ENCODE measurements around the gene EXTL2. TPM values are rescaled to one million over a fixed set of nuclear protein-coding genes. Genes with fewer than 3 reads are reported as not detected.
A peak's percentile ranks its signal among the peaks of the same experiment; 100 is the strongest.

EXTL2 gene
- total RNA-seq, 1 experiment from 2014 or later: 41.0 TPM

DNA sequence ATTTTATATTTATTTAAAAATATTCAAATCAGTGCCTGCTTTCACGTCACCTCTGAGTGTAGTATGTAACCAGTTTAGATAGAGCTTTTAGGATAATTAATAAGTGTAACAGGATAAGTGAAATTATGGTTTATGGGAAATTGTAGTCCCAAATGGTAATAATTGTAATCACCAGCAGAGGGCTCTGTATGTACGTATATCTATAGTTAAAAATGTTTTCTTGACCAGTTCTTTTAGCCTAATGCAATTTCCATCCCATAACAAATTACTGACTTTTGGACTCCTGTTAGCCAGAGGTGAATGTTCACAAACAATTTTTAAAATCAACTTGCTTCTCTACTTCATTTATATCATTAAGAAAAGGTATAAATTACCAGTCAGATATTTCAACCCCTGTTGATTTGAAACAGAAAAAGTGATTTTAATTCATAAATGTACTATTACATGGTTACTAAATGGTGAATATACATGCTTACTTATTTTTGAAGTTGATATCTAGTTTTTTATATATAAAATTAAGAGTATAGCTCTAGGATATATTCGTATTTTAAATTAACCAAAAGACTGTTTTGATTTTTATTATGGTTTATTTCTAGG lies 26.6 kb upstream of the EXTL2 start:
- POLR2A ChIA-PET: no interaction called here
- CTCF ChIA-PET: interaction anchor here (0.6 kb wide), 1 partner anchor 434 kb away, joined by 3 read pairs; no protein-coding TSS in a partner anchor
- Mint-ChIP-seq H3K4me1 (no peaks in the 10 kb centered on the region), H3K27ac (no peak overlapping the region), H3K36me3 (peaks cover 40% of the 10 kb centered on the region), H3K4me3 (no peak overlapping the region), H3K9me3 (0 out of 2 replicates have a peak, but pooled peaks cover 3% of the 10 kb centered on the region), H3K27me3 (ENCODE audit: low read depth) (no peaks in the 10 kb centered on the region)
- DNase-seq (ENCODE audit: low spot score): no peak
- ATAC-seq: no peak
- TF ChIP-seq, protein P1, sequence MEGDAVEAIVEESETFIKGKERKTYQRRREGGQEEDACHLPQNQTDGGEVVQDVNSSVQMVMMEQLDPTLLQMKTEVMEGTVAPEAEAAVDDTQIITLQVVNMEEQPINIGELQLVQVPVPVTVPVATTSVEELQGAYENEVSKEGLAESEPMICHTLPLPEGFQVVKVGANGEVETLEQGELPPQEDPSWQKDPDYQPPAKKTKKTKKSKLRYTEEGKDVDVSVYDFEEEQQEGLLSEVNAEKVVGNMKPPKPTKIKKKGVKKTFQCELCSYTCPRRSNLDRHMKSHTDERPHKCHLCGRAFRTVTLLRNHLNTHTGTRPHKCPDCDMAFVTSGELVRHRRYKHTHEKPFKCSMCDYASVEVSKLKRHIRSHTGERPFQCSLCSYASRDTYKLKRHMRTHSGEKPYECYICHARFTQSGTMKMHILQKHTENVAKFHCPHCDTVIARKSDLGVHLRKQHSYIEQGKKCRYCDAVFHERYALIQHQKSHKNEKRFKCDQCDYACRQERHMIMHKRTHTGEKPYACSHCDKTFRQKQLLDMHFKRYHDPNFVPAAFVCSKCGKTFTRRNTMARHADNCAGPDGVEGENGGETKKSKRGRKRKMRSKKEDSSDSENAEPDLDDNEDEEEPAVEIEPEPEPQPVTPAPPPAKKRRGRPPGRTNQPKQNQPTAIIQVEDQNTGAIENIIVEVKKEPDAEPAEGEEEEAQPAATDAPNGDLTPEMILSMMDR (IDR thresholded peaks at IDR 0.05): peak; percentile 61; the same call in 1 of the 2 replicates
- no peak for TF ChIP-seq ZNF232 (CRISPR knock-in tag; IDR thresholded peaks at IDR 0.05)

DNA sequence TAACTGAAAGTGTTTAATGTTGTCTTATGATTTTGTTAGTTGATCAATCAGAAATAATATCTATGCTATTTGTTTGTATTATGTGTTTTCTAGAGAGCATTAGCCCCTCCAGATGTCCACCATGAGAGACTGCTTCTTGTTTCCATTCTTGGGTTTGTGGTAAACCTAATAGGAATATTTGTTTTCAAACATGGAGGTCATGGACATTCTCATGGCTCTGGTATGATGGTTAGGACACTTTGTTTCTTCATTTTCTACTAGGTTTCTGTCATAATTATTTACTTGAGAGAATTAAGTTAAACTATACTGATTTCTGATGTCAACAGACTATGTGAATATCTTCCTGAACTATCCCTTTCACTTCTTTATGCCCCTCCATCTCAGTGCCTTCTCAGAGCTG lies 17.4 kb upstream of the EXTL2 start:
- ATAC-seq: no peak
- TF ChIP-seq, protein P2, sequence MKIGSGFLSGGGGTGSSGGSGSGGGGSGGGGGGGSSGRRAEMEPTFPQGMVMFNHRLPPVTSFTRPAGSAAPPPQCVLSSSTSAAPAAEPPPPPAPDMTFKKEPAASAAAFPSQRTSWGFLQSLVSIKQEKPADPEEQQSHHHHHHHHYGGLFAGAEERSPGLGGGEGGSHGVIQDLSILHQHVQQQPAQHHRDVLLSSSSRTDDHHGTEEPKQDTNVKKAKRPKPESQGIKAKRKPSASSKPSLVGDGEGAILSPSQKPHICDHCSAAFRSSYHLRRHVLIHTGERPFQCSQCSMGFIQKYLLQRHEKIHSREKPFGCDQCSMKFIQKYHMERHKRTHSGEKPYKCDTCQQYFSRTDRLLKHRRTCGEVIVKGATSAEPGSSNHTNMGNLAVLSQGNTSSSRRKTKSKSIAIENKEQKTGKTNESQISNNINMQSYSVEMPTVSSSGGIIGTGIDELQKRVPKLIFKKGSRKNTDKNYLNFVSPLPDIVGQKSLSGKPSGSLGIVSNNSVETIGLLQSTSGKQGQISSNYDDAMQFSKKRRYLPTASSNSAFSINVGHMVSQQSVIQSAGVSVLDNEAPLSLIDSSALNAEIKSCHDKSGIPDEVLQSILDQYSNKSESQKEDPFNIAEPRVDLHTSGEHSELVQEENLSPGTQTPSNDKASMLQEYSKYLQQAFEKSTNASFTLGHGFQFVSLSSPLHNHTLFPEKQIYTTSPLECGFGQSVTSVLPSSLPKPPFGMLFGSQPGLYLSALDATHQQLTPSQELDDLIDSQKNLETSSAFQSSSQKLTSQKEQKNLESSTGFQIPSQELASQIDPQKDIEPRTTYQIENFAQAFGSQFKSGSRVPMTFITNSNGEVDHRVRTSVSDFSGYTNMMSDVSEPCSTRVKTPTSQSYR (CRISPR knock-in tag; IDR thresholded peaks at IDR 0.05): no peak
- TF ChIP-seq GABPB1 (CRISPR knock-in tag; IDR thresholded peaks at IDR 0.05) (no peak), MYBL2 (CRISPR knock-in tag; IDR thresholded peaks at IDR 0.05) (no peak), ZNF416 (CRISPR knock-in tag; IDR thresholded peaks at IDR 0.05) (no peak), ZNF121 (CRISPR knock-in tag; IDR thresholded peaks at IDR 0.05) (no peak), ETV6 (CRISPR knock-in tag; IDR thresholded peaks at IDR 0.05) (no peak), SMAD4 (CRISPR knock-in tag; IDR thresholded peaks at IDR 0.05) (no peak), ATF1 (CRISPR knock-in tag; IDR thresholded peaks at IDR 0.05) (no peak), KAT7 (CRISPR knock-in tag; IDR thresholded peaks at IDR 0.05; ENCODE audit: borderline replicate concordance) (no peak), ZNF138 (CRISPR knock-in tag; conservative IDR thresholded peaks at IDR 0.05) (no peak), TEAD4 (CRISPR knock-in tag; IDR thresholded peaks at IDR 0.05) (no peak), ZNF232 (CRISPR knock-in tag; IDR thresholded peaks at IDR 0.05) (no peak), CBFB (CRISPR knock-in tag; IDR thresholded peaks at IDR 0.05; ENCODE audit: low read depth) (no peak)
- TF ChIP-seq, protein P3, sequence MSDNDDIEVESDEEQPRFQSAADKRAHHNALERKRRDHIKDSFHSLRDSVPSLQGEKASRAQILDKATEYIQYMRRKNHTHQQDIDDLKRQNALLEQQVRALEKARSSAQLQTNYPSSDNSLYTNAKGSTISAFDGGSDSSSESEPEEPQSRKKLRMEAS (CRISPR knock-in tag; IDR thresholded peaks at IDR 0.05): no peak
- TF ChIP-seq, protein P4, sequence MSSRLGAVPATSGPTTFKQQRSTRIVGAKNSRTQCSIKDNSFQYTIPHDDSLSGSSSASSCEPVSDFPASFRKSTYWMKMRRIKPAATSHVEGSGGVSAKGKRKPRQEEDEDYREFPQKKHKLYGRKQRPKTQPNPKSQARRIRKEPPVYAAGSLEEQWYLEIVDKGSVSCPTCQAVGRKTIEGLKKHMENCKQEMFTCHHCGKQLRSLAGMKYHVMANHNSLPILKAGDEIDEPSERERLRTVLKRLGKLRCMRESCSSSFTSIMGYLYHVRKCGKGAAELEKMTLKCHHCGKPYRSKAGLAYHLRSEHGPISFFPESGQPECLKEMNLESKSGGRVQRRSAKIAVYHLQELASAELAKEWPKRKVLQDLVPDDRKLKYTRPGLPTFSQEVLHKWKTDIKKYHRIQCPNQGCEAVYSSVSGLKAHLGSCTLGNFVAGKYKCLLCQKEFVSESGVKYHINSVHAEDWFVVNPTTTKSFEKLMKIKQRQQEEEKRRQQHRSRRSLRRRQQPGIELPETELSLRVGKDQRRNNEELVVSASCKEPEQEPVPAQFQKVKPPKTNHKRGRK (CRISPR knock-in tag; IDR thresholded peaks at IDR 0.05; ENCODE audit: borderline replicate concordance): no peak
- TF ChIP-seq, protein P5, sequence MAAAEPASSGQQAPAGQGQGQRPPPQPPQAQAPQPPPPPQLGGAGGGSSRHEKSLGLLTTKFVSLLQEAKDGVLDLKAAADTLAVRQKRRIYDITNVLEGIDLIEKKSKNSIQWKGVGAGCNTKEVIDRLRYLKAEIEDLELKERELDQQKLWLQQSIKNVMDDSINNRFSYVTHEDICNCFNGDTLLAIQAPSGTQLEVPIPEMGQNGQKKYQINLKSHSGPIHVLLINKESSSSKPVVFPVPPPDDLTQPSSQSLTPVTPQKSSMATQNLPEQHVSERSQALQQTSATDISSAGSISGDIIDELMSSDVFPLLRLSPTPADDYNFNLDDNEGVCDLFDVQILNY (CRISPR knock-in tag; IDR thresholded peaks at IDR 0.05): no peak
- TF ChIP-seq, protein P6, sequence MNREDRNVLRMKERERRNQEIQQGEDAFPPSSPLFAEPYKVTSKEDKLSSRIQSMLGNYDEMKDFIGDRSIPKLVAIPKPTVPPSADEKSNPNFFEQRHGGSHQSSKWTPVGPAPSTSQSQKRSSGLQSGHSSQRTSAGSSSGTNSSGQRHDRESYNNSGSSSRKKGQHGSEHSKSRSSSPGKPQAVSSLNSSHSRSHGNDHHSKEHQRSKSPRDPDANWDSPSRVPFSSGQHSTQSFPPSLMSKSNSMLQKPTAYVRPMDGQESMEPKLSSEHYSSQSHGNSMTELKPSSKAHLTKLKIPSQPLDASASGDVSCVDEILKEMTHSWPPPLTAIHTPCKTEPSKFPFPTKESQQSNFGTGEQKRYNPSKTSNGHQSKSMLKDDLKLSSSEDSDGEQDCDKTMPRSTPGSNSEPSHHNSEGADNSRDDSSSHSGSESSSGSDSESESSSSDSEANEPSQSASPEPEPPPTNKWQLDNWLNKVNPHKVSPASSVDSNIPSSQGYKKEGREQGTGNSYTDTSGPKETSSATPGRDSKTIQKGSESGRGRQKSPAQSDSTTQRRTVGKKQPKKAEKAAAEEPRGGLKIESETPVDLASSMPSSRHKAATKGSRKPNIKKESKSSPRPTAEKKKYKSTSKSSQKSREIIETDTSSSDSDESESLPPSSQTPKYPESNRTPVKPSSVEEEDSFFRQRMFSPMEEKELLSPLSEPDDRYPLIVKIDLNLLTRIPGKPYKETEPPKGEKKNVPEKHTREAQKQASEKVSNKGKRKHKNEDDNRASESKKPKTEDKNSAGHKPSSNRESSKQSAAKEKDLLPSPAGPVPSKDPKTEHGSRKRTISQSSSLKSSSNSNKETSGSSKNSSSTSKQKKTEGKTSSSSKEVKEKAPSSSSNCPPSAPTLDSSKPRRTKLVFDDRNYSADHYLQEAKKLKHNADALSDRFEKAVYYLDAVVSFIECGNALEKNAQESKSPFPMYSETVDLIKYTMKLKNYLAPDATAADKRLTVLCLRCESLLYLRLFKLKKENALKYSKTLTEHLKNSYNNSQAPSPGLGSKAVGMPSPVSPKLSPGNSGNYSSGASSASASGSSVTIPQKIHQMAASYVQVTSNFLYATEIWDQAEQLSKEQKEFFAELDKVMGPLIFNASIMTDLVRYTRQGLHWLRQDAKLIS (CRISPR knock-in tag; IDR thresholded peaks at IDR 0.05; ENCODE audit: borderline replicate concordance): no peak
- TF ChIP-seq, protein P7, sequence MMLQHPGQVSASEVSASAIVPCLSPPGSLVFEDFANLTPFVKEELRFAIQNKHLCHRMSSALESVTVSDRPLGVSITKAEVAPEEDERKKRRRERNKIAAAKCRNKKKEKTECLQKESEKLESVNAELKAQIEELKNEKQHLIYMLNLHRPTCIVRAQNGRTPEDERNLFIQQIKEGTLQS (CRISPR knock-in tag; conservative IDR thresholded peaks at IDR 0.05): no peak
- POLR2A ChIA-PET: no interaction called here

More for the DNA sequence above, 17.4 kb upstream of the EXTL2 start:
- H3K9me3 Mint-ChIP-seq: no peaks in the 10 kb centered on the region
- H3K27ac Mint-ChIP-seq: no peak overlapping the region
- DNase-seq (ENCODE audit: low spot score): no peak
- CTCF ChIA-PET: no interaction called here
- H3K27me3 Mint-ChIP-seq (ENCODE audit: low read depth): no peaks in the 10 kb centered on the region
- no peaks in the 10 kb centered on the region for H3K4me1 Mint-ChIP-seq
- H3K36me3 Mint-ChIP-seq: peaks cover 44% of the 10 kb centered on the region
- H3K4me3 Mint-ChIP-seq: no peak overlapping the region
